HG02943 (cell line): ENCODE results near the gene ATP8A2.
"Not testable (repeated sequence)": the region's sequence is repeated elsewhere in the genome, so short reads cannot be mapped to it uniquely, and the experiment has no call there.

Experiments used
- ATAC-seq: cut with Tn5 transposase; IDR thresholded peaks from one replicate; pipeline ENCODE4 v1.9.1; 2021; ENCODE audit warnings: mild to moderate bottlenecking, low read depth, moderate library complexity; ENCODE audit not compliant: unreplicated experiment

The ATP8A2 gene

DNA sequence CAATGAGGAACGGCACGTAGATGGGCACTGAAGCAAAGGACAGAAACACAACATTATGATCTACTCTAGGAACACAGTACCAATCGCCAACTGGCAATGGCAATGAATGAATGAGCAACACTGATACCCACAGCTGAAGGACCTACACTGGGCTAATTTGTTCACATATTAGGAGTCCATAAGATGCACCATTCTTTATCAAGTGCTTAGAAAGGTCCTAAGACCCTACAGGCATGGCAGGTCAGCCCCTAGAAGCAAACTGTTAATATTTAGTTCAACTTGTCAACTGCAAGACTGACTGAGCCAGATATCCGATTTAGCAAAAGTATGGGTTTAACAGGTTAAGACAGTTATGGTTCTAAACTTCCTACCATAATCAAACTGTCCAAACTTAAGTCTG, 675.3 kb downstream of the ATP8A2 start:
- ATAC-seq, result no peak

GRCh38 chr13:26048741-26049140, 677.0 kb downstream of the ATP8A2 start:
- no peak for ATAC-seq

GRCh38 chr13:26050568-26051230, 678.9 kb downstream of the ATP8A2 start:
- ATAC-seq, result no peak

DNA sequence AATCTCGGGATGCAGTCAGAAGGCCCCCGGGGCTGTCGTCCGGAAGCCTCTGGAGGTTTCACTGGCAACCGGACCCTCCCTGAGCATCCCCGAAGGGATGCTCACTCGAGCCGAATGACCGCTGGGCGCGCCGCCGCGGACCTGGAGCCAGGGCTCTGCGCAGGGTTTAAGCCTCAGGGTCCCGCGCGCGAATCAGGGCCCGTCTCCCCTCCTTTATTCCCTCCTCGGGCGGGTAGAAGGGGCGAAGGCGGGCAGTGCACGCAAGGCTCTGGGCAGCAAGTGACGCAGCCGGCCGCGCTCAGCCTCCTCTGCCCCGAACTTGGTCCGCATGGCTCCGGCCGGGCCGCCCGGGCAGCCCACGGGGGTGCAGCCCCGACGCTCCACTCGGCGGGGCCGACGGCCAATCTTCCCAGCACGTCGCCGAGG, 679.5 kb downstream of the ATP8A2 start:
- no peak for ATAC-seq

GRCh38 chr13:26051657-26052311, 680.0 kb downstream of the ATP8A2 start, which contains the start of gene SHISA2:
Gene SHISA2 (minus strand): TSS chr13:26052016. CDS start chr13:26050975, 1,041 bp downstream.
- no peak for ATAC-seq

- ATAC-seq, result no peak
Measured at GRCh38 chr13:26052337-26052736, 680.6 kb downstream of the ATP8A2 start.

DNA sequence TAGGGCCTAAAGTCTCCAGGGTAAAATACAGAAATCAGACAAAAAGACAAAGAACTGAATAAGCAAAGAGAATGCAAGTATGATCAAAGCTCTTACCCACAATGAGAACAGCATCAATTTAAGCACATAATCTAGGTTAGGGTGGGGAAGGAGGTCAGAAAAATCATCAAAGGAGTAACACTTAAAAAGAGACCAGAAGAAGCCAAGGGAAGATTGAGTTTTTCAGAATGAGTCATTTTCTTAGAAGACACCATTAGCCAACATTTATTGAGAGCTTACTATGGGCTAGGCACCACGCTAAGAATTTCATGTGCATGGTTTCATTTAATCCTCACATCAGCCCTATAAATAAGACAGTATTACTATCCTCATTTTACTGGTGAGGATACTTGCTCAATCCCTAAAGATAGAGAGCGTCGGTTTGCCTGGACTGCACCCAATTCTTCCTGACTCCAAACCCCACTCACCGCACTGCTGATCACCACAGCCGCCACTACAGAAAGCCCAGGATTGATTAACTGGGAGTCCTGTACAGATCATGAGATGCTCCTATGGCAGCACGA, 681.7 kb downstream of the ATP8A2 start:
- no peak for ATAC-seq

- ATAC-seq, result no peak
Measured at GRCh38 chr13:26054896-26055295, 683.1 kb downstream of the ATP8A2 start.

- no peak for ATAC-seq
Measured at GRCh38 chr13:26058704-26059103, 686.9 kb downstream of the ATP8A2 start.

DNA sequence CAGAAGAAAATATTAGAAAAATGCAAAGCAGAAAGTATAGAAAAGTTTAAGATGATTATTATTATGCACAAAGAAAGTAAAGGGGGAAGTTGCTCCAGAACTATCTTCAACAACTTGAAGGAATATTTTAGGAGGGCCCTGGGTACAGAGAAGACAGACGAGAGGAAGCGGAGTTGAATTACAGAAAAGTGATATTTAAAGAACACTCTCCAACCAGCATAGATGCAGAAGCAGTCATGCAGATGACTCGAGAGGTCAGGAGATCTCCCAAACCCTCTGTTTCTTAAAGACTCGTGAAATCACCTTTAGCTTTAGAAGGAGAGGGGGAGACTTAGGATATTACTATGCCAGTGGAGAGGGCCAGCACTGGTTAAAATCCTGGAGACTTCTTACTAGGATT, 688.6 kb downstream of the ATP8A2 start:
- ATAC-seq, result no peak

DNA sequence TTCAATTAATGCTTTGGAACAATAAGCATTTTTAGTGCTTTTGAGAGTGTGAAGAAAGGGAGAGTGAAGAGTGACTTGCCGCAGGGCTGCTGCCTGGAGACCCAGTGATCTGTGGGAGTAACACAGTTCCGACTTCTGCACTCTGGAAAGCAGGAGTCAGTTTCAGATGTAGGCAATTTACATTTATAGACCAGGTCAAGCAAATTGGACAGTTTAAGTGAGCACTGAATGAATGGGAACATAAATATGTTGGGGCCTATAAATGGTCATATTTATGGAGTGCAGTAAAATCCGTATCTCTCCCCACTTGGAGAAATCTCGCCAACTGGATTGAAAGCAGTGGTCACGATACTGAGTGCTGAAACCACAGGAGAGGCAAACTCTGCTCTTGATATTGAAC, 689.5 kb downstream of the ATP8A2 start:
- ATAC-seq, result no peak

- no peak for ATAC-seq
Measured at GRCh38 chr13:26061947-26062346, 690.2 kb downstream of the ATP8A2 start.

DNA sequence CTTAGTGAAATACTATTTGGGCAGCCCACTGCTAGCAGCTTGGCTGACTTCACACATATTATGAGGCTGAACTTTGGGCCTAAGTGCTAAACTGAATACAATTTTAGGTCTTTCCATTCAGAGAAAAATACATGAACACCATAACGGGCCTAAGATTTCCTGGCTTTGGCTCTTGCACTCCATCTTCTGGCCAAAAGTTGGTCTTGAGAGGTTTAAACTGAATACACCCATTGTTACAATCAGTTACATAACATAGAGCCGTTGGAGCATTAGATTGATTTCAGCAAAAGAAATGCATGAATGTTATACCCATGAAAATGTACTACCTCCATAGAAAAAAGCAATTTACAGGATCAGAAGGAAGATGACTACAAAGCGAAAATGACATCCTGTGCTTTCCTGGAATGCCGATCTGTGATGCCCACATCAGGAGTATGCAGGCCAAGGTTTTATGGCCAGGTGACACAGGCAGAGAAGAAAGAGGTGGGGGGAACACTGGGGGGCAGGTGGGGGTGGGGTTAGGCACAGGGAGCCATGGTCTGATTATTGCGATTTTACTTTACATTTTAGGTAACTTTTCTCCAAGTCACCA, 691.2 kb downstream of the ATP8A2 start:
- ATAC-seq, result no peak

- not testable (repeated sequence) for ATAC-seq
Measured at GRCh38 chr13:26066492-26066891, 694.7 kb downstream of the ATP8A2 start.

DNA sequence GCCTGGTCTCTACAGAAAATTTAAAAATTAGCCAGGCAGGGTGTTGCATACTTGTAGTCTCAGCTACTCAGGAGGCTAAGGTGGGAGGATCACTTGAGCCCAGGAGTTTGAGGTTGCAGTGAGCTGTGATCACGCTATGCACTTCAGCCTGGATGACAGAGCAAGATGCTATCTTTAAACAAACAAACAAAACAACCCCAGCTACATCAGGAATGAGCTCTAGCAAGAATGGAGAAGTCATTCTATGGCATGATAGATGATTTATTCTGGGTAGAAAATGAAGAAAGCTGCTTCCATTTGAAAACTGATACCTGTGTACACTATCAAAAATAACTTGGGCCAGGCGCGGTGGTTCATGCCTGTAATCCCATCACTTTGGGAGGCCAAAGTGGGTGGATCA, 695.8 kb downstream of the ATP8A2 start:
- ATAC-seq, result no peak

GRCh38 chr13:26068372-26068771, 696.6 kb downstream of the ATP8A2 start:
- not testable (repeated sequence) for ATAC-seq

DNA sequence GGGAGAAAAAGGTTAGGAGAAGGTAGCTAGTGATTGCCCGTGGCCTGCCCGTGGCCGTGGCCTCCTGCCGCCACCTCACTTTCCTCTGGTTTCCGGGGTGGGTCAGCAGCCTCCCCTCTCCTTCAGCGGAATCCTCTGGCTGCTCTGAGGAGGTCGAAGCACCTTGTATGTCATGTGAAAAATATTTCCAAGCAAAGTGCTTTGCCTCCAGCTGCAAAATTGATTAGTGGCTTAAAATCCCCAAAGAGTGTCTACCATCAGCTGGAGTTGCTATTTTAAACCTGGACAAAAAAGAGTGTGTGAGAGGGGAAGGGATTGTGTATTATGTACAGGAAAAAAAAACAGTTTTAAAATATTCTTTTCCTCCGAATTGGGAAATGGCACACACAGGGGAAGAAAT, 697.9 kb downstream of the ATP8A2 start:
- not testable (repeated sequence) for ATAC-seq

DNA sequence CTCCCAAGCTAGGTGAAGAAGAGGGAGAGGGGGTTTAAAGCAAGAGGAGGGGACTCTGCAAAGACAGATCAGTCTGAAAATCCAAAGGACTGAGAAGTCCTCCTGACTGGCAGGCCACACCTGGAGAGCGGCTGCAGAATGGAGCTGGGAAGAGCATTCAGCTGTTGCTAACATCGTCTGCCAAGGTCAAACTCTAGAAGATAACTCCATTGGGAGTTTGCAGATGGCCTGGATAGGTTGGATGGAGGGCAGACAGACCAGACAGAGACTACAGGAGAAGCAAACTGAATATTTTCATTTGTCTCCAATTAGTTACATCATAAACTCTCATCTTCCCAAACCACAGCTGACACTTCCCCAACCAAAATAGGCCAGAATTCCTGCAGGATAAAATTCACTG, 699.9 kb downstream of the ATP8A2 start:
- ATAC-seq, result no peak

DNA sequence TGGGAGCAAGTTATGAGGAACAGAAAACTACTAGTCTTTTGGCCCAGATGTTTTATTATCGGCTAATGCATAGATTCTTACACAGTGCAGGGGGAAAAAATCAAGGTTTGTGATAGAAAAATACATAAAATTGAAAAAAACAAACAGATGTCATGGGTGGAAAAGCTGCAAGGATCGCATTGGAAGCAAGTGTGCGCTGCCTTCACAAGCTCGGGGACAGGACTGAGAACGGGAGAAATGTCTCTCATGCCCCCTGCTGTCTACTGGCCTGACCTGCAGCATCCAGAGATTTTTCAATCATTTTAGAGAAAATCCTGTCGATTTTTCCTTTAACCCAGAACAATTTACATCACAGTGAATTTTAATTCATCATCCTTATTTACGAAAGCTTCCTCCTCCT, 700.6 kb downstream of the ATP8A2 start:
- ATAC-seq, result not testable (repeated sequence)

GRCh38 chr13:26074706-26075105, 702.9 kb downstream of the ATP8A2 start:
- no peak for ATAC-seq
